ENCODE measurements around the gene SBSN.

- TF ChIP-seq, protein P1, sequence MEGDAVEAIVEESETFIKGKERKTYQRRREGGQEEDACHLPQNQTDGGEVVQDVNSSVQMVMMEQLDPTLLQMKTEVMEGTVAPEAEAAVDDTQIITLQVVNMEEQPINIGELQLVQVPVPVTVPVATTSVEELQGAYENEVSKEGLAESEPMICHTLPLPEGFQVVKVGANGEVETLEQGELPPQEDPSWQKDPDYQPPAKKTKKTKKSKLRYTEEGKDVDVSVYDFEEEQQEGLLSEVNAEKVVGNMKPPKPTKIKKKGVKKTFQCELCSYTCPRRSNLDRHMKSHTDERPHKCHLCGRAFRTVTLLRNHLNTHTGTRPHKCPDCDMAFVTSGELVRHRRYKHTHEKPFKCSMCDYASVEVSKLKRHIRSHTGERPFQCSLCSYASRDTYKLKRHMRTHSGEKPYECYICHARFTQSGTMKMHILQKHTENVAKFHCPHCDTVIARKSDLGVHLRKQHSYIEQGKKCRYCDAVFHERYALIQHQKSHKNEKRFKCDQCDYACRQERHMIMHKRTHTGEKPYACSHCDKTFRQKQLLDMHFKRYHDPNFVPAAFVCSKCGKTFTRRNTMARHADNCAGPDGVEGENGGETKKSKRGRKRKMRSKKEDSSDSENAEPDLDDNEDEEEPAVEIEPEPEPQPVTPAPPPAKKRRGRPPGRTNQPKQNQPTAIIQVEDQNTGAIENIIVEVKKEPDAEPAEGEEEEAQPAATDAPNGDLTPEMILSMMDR (IDR thresholded peaks at IDR 0.05) = no peak
- no peak for TF ChIP-seq POLR2AphosphoS5 (IDR thresholded peaks at IDR 0.05)
- no peak for TF ChIP-seq EP300 (IDR thresholded peaks at IDR 0.05)
- TF ChIP-seq POLR2A (IDR thresholded peaks at IDR 0.05; ENCODE audit: low read depth) = no peak
Measured at GRCh38 chr19:35501684-35502083, 26.4 kb downstream of the SBSN start.
